OCI-LY1 (cell line): Measurements from ENCODE around the gene CARMIL1.

Source experiments
- H2AFZ ChIP-seq: fragments of 200-600 bp; sonication (generic), shearing (Covaris generic); 2 replicates; pipeline ENCODE4 v1.6.0; 2014; ENCODE audit warnings: antibody characterized with exemption, mild to moderate bottlenecking, low read length
- H3F3A ChIP-seq: fragments of 200-600 bp; sonication (generic), shearing (Covaris generic); 2 replicates; pipeline ENCODE4 v1.6.0; 2014; ENCODE audit warnings: mild to moderate bottlenecking, antibody characterized with exemption, low read length, moderate library complexity; ENCODE audit not compliant: insufficient read depth
- H3K27ac ChIP-seq: fragments of 200-600 bp; sonication (generic); 2 replicates; pipeline ENCODE4 v1.5.1; 2014; ENCODE audit warnings: low read length, mixed run types, mild to moderate bottlenecking, low read depth; ENCODE audit not compliant: poor library complexity, severe bottlenecking
- H3K27me3 ChIP-seq: fragments of 200-600 bp; sonication (generic); 2 replicates; pipeline ENCODE4 v1.6.0; 2014; ENCODE audit warnings: antibody characterized with exemption, mild to moderate bottlenecking, low read length, moderate library complexity; ENCODE audit not compliant: insufficient read depth
- H3K36me3 ChIP-seq: fragments of 200-600 bp; sonication (generic); 2 replicates; pipeline ENCODE4 v1.6.1; 2014; ENCODE audit warnings: mild to moderate bottlenecking, antibody characterized with exemption, low read length, moderate library complexity, mixed read lengths; ENCODE audit not compliant: insufficient read depth
- H3K4me1 ChIP-seq: fragments of 200-600 bp; sonication (generic); 2 replicates; pipeline ENCODE4 v1.5.1; 2014; ENCODE audit warnings: mild to moderate bottlenecking, low read length, moderate library complexity; ENCODE audit not compliant: insufficient read depth, severe bottlenecking
- H3K4me2 ChIP-seq: fragments of 200-600 bp; sonication (generic), shearing (Covaris generic); 2 replicates; pipeline ENCODE4 v1.6.1; 2014; ENCODE audit warnings: low read length
- H3K4me3 ChIP-seq: fragments of 200-600 bp; sonication (generic); 2 replicates; pipeline ENCODE4 v1.5.1; 2014; ENCODE audit warnings: low read length, low read depth, mild to moderate bottlenecking, mixed read lengths; ENCODE audit not compliant: poor library complexity, severe bottlenecking
- H3K79me2 ChIP-seq: fragments of 200-600 bp; shearing (Covaris generic); 2 replicates; pipeline ENCODE4 v1.6.1; 2016; ENCODE audit warnings: mixed run types, low read length, mixed read lengths; ENCODE audit not compliant: insufficient read depth
- H3K9ac ChIP-seq: fragments of 200-600 bp; sonication (generic), shearing (Covaris generic); 2 replicates; pipeline ENCODE4 v1.6.1; 2014; ENCODE audit warnings: mild to moderate bottlenecking, low read length, mixed read lengths
- H3K9me2 ChIP-seq: fragments of 200-600 bp; sonication (generic), shearing (Covaris generic); 2 replicates; pipeline ENCODE4 v1.6.1; 2014; ENCODE audit warnings: low read depth, mild to moderate bottlenecking, low read length, mixed read lengths
- H3K9me3 ChIP-seq: fragments of 200-600 bp; shearing (Covaris generic); 2 replicates; pipeline ENCODE4 v1.6.1; 2014; ENCODE audit warnings: low read length, mixed read lengths
- H4K20me1 ChIP-seq: fragments of 200-600 bp; sonication (generic), shearing (Covaris generic); 2 replicates; pipeline ENCODE4 v1.6.0; 2016; ENCODE audit warnings: mild to moderate bottlenecking, low read length; ENCODE audit not compliant: insufficient read depth
- EZH2 ChIP-seq: fragments of 200-600 bp; sonication (generic), shearing (Covaris generic); IDR thresholded peaks from 2 replicates; pipeline ENCODE4 v1.8.0; 2017; ENCODE audit warnings: borderline replicate concordance, mixed run types, mild to moderate bottlenecking, antibody characterized with exemption, low read length, moderate library complexity, mixed read lengths
- TF ChIP-seq, protein P1 (sequence below): fragments of 200-600 bp; sonication (generic), shearing (Covaris generic); IDR thresholded peaks from 2 replicates; pipeline ENCODE4 v1.5.1; 2017; ENCODE audit warnings: mild to moderate bottlenecking, antibody characterized with exemption, low read length, moderate library complexity, mixed read lengths

Gene CARMIL1

DNA sequence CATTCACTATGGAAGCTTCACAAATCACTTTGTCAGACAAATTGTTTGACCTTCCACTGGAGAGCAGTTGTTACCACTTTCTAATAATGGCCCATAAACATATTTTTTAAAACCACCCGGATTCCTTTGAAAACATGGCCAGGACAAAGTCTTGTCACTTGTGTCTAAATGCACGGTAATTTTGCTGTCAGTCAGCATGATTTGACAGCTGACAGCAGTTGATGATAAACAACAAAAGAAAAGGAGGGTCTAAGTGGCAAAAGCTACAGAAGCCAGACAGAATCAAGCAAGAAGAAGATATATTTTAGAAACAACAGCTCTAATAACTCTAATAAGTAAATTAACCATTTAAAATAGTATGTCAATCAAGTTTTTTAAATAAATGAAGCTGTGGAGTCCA, 27.7 kb upstream of the CARMIL1 start:
- TF ChIP-seq, protein P1, sequence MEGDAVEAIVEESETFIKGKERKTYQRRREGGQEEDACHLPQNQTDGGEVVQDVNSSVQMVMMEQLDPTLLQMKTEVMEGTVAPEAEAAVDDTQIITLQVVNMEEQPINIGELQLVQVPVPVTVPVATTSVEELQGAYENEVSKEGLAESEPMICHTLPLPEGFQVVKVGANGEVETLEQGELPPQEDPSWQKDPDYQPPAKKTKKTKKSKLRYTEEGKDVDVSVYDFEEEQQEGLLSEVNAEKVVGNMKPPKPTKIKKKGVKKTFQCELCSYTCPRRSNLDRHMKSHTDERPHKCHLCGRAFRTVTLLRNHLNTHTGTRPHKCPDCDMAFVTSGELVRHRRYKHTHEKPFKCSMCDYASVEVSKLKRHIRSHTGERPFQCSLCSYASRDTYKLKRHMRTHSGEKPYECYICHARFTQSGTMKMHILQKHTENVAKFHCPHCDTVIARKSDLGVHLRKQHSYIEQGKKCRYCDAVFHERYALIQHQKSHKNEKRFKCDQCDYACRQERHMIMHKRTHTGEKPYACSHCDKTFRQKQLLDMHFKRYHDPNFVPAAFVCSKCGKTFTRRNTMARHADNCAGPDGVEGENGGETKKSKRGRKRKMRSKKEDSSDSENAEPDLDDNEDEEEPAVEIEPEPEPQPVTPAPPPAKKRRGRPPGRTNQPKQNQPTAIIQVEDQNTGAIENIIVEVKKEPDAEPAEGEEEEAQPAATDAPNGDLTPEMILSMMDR, result no peak
- TF ChIP-seq EZH2, result no peak
- no peaks in the 10 kb centered on the region for H4K20me1 ChIP-seq
- H3K4me1 ChIP-seq, result peaks cover 15% of the 10 kb centered on the region
- H3K9me3 ChIP-seq, result no peaks in the 10 kb centered on the region
- H3K27me3 ChIP-seq, result no peaks in the 10 kb centered on the region
- no peak overlapping the region for H3K4me3 ChIP-seq
- H3F3A ChIP-seq, result no peaks in the 10 kb centered on the region
- H3K9me2 ChIP-seq, result no peaks in the 10 kb centered on the region
- H3K9ac ChIP-seq, result no peak overlapping the region
- no peak overlapping the region for H2AFZ ChIP-seq
- H3K79me2 ChIP-seq, result no peaks in the 10 kb centered on the region
- H3K27ac ChIP-seq, result peak overlapping the region; percentile 48
- no peaks in the 10 kb centered on the region for H3K36me3 ChIP-seq
- peak overlapping the region; percentile 27; the same call in 1 of the 2 replicates for H3K4me2 ChIP-seq

DNA sequence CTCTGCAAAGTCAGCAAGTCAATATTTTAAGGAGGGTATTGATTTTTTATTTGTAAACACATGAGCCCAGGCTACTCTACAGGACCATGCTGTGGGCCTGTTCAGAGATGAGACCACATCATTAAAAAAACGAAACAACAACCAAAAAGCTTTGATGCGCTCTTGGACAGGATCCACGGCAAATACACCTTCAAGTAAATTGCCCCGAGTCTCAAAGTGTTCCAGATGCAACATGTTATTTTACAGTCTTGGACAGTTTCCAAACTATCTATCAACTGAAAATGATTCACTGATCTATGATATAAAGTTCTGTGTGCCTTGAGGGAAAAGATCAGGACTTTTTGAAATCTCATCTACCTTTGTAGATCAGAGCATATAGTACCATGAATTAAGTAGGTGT, 25.8 kb upstream of the CARMIL1 start:
- Histone ChIP-seq H4K20me1 (no peaks in the 10 kb centered on the region), H3K4me1 (peaks cover 15% of the 10 kb centered on the region), H3F3A (no peaks in the 10 kb centered on the region), H3K27me3 (no peaks in the 10 kb centered on the region), H3K4me2 (no peak overlapping the region), H3K4me3 (no peak overlapping the region), H3K9me3 (no peaks in the 10 kb centered on the region), H2AFZ (no peak overlapping the region), H3K9ac (no peak overlapping the region), H3K27ac (no peak overlapping the region), H3K9me2 (no peaks in the 10 kb centered on the region), H3K79me2 (no peaks in the 10 kb centered on the region), H3K36me3 (no peaks in the 10 kb centered on the region)
- no peak for TF ChIP-seq EZH2
- TF ChIP-seq, protein P1, result no peak

DNA sequence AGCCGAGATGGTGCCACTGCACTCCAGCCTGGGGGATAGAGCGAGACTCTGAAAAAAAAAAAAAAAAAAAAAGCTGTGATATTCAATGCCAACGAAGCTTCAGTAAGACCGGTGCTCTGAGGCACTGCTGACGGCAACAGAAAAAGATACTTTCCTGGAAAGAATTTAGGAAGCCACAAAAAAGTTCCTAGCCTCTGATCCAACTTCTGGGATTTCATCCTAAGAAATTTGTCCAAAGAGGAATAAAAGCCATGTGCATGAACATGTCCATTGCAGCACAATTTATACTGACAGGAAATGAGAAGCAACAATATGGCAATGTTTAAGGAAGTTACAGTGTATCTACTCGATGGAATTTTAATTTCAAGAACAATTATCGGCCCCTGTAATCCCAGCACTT, 24.5 kb upstream of the CARMIL1 start:
- Histone ChIP-seq H4K20me1 (no peaks in the 10 kb centered on the region), H3K79me2 (no peaks in the 10 kb centered on the region), H3K4me3 (no peak overlapping the region), H3K4me2 (no peak overlapping the region), H3K27me3 (no peaks in the 10 kb centered on the region), H3K9me3 (no peaks in the 10 kb centered on the region), H3K4me1 (peaks cover 15% of the 10 kb centered on the region), H2AFZ (no peak overlapping the region), H3K9ac (no peak overlapping the region), H3F3A (no peaks in the 10 kb centered on the region), H3K36me3 (no peaks in the 10 kb centered on the region), H3K9me2 (no peaks in the 10 kb centered on the region), H3K27ac (no peak overlapping the region)
- TF ChIP-seq, protein P1, result no peak
- TF ChIP-seq EZH2, result no peak
